Neural cell (in vitro differentiated cells): ENCODE results near the gene NFASC.

ENCODE experiments used
- TF ChIP-seq, protein P1 (sequence below): fragments of 450-650 bp; IDR thresholded peaks from 2 replicates; pipeline ENCODE4 v1.5.1; 2014; ENCODE audit warnings: antibody characterized with exemption, mild to moderate bottlenecking, moderate library complexity; ENCODE audit not compliant: poor library complexity, severe bottlenecking
- TF ChIP-seq, protein P2 (sequence below): IDR thresholded peaks from 2 replicates; pipeline ENCODE4 v1.6.1; 2012; ENCODE audit warnings: borderline replicate concordance

DNA sequence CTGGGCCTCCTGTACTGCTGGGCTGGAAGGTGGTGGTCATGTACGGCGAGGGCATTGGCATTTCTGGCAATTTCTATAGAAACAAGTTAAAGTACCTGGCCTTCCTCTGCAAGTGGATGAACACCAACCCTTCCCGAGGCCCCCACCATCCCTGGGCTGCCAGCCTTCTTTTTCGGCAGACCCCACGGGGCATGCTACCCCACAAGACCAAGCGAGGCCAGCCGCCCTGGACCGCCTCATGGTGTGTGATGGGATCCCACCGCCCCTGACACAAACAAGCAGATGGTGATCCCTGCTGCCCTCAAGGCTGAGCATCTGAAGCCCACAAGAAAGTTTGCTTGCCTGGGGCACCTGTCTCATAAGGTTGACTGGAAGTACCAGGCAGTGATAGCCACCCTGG lies 76.0 kb downstream of the NFASC start:
- TF ChIP-seq, protein P1, sequence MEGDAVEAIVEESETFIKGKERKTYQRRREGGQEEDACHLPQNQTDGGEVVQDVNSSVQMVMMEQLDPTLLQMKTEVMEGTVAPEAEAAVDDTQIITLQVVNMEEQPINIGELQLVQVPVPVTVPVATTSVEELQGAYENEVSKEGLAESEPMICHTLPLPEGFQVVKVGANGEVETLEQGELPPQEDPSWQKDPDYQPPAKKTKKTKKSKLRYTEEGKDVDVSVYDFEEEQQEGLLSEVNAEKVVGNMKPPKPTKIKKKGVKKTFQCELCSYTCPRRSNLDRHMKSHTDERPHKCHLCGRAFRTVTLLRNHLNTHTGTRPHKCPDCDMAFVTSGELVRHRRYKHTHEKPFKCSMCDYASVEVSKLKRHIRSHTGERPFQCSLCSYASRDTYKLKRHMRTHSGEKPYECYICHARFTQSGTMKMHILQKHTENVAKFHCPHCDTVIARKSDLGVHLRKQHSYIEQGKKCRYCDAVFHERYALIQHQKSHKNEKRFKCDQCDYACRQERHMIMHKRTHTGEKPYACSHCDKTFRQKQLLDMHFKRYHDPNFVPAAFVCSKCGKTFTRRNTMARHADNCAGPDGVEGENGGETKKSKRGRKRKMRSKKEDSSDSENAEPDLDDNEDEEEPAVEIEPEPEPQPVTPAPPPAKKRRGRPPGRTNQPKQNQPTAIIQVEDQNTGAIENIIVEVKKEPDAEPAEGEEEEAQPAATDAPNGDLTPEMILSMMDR = no peak
- TF ChIP-seq, protein P2, sequence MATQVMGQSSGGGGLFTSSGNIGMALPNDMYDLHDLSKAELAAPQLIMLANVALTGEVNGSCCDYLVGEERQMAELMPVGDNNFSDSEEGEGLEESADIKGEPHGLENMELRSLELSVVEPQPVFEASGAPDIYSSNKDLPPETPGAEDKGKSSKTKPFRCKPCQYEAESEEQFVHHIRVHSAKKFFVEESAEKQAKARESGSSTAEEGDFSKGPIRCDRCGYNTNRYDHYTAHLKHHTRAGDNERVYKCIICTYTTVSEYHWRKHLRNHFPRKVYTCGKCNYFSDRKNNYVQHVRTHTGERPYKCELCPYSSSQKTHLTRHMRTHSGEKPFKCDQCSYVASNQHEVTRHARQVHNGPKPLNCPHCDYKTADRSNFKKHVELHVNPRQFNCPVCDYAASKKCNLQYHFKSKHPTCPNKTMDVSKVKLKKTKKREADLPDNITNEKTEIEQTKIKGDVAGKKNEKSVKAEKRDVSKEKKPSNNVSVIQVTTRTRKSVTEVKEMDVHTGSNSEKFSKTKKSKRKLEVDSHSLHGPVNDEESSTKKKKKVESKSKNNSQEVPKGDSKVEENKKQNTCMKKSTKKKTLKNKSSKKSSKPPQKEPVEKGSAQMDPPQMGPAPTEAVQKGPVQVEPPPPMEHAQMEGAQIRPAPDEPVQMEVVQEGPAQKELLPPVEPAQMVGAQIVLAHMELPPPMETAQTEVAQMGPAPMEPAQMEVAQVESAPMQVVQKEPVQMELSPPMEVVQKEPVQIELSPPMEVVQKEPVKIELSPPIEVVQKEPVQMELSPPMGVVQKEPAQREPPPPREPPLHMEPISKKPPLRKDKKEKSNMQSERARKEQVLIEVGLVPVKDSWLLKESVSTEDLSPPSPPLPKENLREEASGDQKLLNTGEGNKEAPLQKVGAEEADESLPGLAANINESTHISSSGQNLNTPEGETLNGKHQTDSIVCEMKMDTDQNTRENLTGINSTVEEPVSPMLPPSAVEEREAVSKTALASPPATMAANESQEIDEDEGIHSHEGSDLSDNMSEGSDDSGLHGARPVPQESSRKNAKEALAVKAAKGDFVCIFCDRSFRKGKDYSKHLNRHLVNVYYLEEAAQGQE = no peak
